ENCODE results near the gene UBE2O. TPM values are rescaled to one million over a fixed set of nuclear protein-coding genes. Genes with fewer than 3 reads are reported as not detected.

UBE2O gene
- total RNA-seq, 3 donors from 2014 or later: 16.2 to 25.0 (median 19.0) TPM

DNA sequence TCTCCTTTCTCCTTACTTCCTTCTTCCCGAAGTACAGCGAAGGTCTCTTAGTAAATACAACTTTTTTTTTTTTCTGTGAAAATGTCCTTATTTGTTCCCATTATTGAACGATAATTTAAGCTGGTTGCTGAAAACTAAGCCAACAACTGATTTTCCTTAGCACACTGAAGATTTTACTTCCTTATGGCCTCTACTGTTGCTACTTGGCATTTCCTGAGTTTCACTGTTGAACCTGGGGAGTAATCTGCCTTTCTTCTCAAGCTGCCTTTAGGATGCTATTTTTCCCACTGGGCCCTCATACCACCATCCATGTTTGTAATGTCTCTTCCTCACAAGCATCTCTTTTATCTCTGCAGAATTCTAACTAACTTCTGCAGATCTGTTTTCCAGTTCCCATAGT lies 26.1 kb downstream of the UBE2O start:
- ATAC-seq: peak; percentile 72
- TF ChIP-seq CTCF (IDR thresholded peaks at IDR 0.05): no peak
- H3K4me1 ChIP-seq (ENCODE audit: low read depth): no peaks in the 10 kb centered on the region
- H3K36me3 ChIP-seq (ENCODE audit: low read depth): no peaks in the 10 kb centered on the region
- DNase-seq: no peak
- H3K9me3 ChIP-seq: no peaks in the 10 kb centered on the region
- no peak overlapping the region for H3K4me3 ChIP-seq
- intact Hi-C loops (cut with DNase I, micrococcal nuclease): no loop called here

- ATAC-seq: no peak
- Histone ChIP-seq H3K4me3 (no peak overlapping the region), H3K36me3 (ENCODE audit: low read depth) (no peaks in the 10 kb centered on the region), H3K9me3 (no peaks in the 10 kb centered on the region), H3K4me1 (ENCODE audit: low read depth) (peaks cover under 1% of the 10 kb centered on the region)
- DNase-seq: no peak
- no peak for TF ChIP-seq CTCF (IDR thresholded peaks at IDR 0.05)
- intact Hi-C loops (cut with DNase I, micrococcal nuclease): no loop called here
Observed at GRCh38 chr17:76422860-76423259, 30.1 kb downstream of the UBE2O start.

GRCh38 chr17:76422406-76422805 lies 30.5 kb downstream of the UBE2O start:
- ATAC-seq (no peak), DNase-seq (no peak)
- Histone ChIP-seq H3K36me3 (ENCODE audit: low read depth) (no peaks in the 10 kb centered on the region), H3K9me3 (no peaks in the 10 kb centered on the region), H3K4me3 (no peak overlapping the region), H3K4me1 (ENCODE audit: low read depth) (peaks cover 5% of the 10 kb centered on the region)
- no peak for TF ChIP-seq CTCF (IDR thresholded peaks at IDR 0.05)
- intact Hi-C loops (cut with DNase I, micrococcal nuclease): no loop called here

DNA sequence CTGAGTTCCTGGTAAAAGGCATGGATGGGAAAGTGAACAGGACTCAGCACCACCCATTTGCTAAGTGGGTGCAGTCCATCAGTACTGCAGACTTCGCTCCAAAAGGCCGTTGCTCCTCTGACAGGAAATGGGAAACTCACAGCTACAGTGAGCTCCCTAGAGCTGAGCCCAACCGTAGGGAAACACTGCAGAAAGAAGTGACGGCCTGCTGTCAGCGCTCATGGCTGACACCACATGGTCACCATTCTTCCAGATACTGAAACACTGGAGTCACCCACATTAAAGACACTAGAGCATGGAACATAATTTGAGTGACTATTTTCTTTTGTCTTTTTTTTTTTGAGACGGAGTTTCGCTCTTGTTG lies 31.9 kb downstream of the UBE2O start:
- no peaks in the 10 kb centered on the region for H3K36me3 ChIP-seq (ENCODE audit: low read depth)
- DNase-seq (no peak), ATAC-seq (peak; percentile 44)
- no peaks in the 10 kb centered on the region for H3K9me3 ChIP-seq
- peaks cover 5% of the 10 kb centered on the region for H3K4me1 ChIP-seq (ENCODE audit: low read depth)
- TF ChIP-seq CTCF (IDR thresholded peaks at IDR 0.05): no peak
- no peak overlapping the region for H3K4me3 ChIP-seq
- intact Hi-C loops (cut with DNase I, micrococcal nuclease): no loop called here

GRCh38 chr17:76420356-76421043 lies 32.5 kb downstream of the UBE2O start:
- peaks cover 5% of the 10 kb centered on the region for H3K4me1 ChIP-seq (ENCODE audit: low read depth)
- intact Hi-C loops (cut with DNase I, micrococcal nuclease): no loop called here
- DNase-seq: no peak
- no peak overlapping the region for H3K4me3 ChIP-seq
- H3K36me3 ChIP-seq (ENCODE audit: low read depth): no peaks in the 10 kb centered on the region
- no peak for TF ChIP-seq CTCF (IDR thresholded peaks at IDR 0.05)
- no peaks in the 10 kb centered on the region for H3K9me3 ChIP-seq
- no peak for ATAC-seq
